Suprapubic skin (tissue), 3 donors: ENCODE data around the gene RBM3.

ENCODE experiments used
- EP300 ChIP-seq: sonication (generic); formaldehyde crosslinking; IDR thresholded peaks from one replicate; pipeline ENCODE4 v1.6.1; 2017; ENCODE audit warnings: antibody characterized with exemption
- POLR2A ChIP-seq, 2 donors: fragments of 450-650 bp; IDR thresholded peaks; one replicate each; pipeline ENCODE4 v1.6.1; 2017; ENCODE audit warnings: antibody characterized with exemption in 2 of 2, mild to moderate bottlenecking in 2 of 2, moderate library complexity in 2 of 2
- TF ChIP-seq, protein P1 (sequence below), 2 donors: fragments of 200-600 bp in 1 of 2; fragments of 450-650 bp in 1 of 2; sonication (generic) in 1 of 2; IDR thresholded peaks; one replicate each; pipeline ENCODE4 v1.5.1; 2016 to 2019; ENCODE audit warnings: antibody characterized with exemption in 2 of 2, mild to moderate bottlenecking in 1 of 2, moderate library complexity in 1 of 2

- TF ChIP-seq, protein P1, sequence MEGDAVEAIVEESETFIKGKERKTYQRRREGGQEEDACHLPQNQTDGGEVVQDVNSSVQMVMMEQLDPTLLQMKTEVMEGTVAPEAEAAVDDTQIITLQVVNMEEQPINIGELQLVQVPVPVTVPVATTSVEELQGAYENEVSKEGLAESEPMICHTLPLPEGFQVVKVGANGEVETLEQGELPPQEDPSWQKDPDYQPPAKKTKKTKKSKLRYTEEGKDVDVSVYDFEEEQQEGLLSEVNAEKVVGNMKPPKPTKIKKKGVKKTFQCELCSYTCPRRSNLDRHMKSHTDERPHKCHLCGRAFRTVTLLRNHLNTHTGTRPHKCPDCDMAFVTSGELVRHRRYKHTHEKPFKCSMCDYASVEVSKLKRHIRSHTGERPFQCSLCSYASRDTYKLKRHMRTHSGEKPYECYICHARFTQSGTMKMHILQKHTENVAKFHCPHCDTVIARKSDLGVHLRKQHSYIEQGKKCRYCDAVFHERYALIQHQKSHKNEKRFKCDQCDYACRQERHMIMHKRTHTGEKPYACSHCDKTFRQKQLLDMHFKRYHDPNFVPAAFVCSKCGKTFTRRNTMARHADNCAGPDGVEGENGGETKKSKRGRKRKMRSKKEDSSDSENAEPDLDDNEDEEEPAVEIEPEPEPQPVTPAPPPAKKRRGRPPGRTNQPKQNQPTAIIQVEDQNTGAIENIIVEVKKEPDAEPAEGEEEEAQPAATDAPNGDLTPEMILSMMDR (IDR thresholded peaks at IDR 0.05) = no peak
- no peak for TF ChIP-seq EP300
- no peak for TF ChIP-seq POLR2A (IDR thresholded peaks at IDR 0.05)
Measured at GRCh38 chrX:48576108-48576507, 1.8 kb downstream of the RBM3 start.
